Transverse colon (tissue), 4 donors: ENCODE data around the gene GPHA2. TPM values are rescaled to one million over a fixed set of nuclear protein-coding genes. Genes with fewer than 3 reads are reported as not detected.

Experiments used
- DNase-seq: peaks from one replicate; pipeline ENCODE4 v3.0.0-alpha.2; 2019
- H3K27ac ChIP-seq, 4 donors: fragments of 200-600 bp; sonication (generic); 2 replicates each; pipeline ENCODE4 v1.5.1; 2016 to 2018; ENCODE audit warnings: inconsistent platforms in 4 of 4
- H3K27me3 ChIP-seq: fragments of 200-600 bp; sonication (generic); 2 replicates; pipeline ENCODE4 v1.5.1; 2017; ENCODE audit warnings: inconsistent platforms
- H3K36me3 ChIP-seq, 4 donors: fragments of 200-600 bp; sonication (generic); 2 replicates each; pipeline ENCODE4 v1.5.1; 2017 to 2019; ENCODE audit warnings: inconsistent platforms in 4 of 4
- H3K4me1 ChIP-seq, 4 donors: fragments of 200-600 bp; sonication (generic); 2 replicates each; pipeline ENCODE4 v1.5.1; 2017 to 2020; ENCODE audit warnings: inconsistent platforms in 4 of 4
- H3K4me3 ChIP-seq, 4 donors: fragments of 200-600 bp; sonication (generic); 1 replicate in 1 of 4; 2 replicates in 3 of 4; pipeline versions ENCODE4 v1.5.1 to v1.6.1; 2017 to 2019; ENCODE audit warnings: inconsistent platforms in 4 of 4
- H3K9me3 ChIP-seq, 2 donors: fragments of 200-600 bp; sonication (generic); 2 replicates each; pipeline ENCODE4 v1.5.1; 2017 to 2019; ENCODE audit warnings: inconsistent platforms in 2 of 2
- EP300 ChIP-seq: sonication (generic); formaldehyde crosslinking; IDR thresholded peaks from one replicate; pipeline ENCODE4 v1.6.1; 2017; ENCODE audit warnings: antibody characterized with exemption, low read depth
- POLR2A ChIP-seq: fragments of 450-650 bp; IDR thresholded peaks from one replicate; pipeline ENCODE4 v1.6.1; 2016; ENCODE audit warnings: antibody characterized with exemption, mild to moderate bottlenecking, moderate library complexity
- POLR2AphosphoS5 ChIP-seq, 3 donors: sonication (generic); formaldehyde crosslinking; IDR thresholded peaks; one replicate each; pipeline ENCODE4 v1.6.1; 2016; ENCODE audit warnings: antibody characterized with exemption in 3 of 3
- WGBS, 2 donors: methylation state at CpG; one replicate each; pipeline ENCODE4 v1.1.5; 2018; ENCODE audit warnings: low coverage in 1 of 2; 5-methylcytosine and 5-hydroxymethylcytosine counted together
- in situ Hi-C, 4 donors: fragments of 200-750 bp; cut with MboI; loops; one replicate each; pipeline versions ENCODE4 v1.15.0 to v1.15.1; 2017; ENCODE audit warnings: low sequenced_read_pairs in 3 of 4, low pct_ligation_motif_present in 1 of 4, low pct_unique_long_range_greater_than_20kb in 1 of 4
- intact Hi-C: fragments of 100-400 bp; cut with DNase I; formaldehyde crosslinking; loops from one replicate; pipeline ENCODE4 v1.15.1; 2023; ENCODE audit warnings: low total_unique reads
- total RNA-seq, 4 donors: library from RNA; depleted of rRNA; stranded (reverse); fragments of >200 nt; gene quantifications; one replicate each; pipeline ENCODE4 v1.1.0, GENCODE V29; 2016
- TF ChIP-seq, protein P1 (sequence below), 5 experiments: fragments of 200-600 bp in 3 of 5; fragments of 450-650 bp in 2 of 5; sonication (generic) in 3 of 5; IDR thresholded peaks; 1 replicate in 2 of 5; 2 replicates in 3 of 5; pipeline ENCODE4 v1.5.1; 2016 to 2017; ENCODE audit warnings: antibody characterized with exemption in 5 of 5, inconsistent platforms in 3 of 5, mild to moderate bottlenecking in 2 of 5, moderate library complexity in 1 of 5

GPHA2 gene
- total RNA-seq, 4 donors from 2014 or later: 6.0 TPM; not detected in 3

DNA sequence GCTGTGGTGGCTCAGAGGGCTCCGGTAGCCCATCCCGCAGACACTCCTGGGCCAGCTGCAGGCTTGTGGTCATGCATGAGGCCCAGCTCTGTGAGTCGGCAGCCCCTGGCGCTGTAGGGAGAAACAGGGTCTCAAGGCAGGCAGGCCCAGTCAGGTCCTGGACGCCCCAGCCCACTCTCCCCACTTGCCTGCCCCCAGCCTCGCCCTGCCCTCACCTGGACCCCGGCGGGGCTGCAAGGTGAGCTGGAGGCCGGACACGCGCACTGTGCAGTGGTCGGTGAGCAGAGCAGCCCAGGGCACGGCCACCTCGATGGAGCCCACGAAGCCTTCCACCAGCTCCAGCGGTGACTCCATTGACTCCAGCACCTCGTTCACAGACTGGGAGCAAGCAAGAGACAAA lies 21.6 kb downstream of the GPHA2 start:
- 97% methylated on average over 10 of the region's 17 CpGs; no CpG with 5 or more reads in 1 of the 2 donors for whole genome bisulfite sequencing, 2 donors
- H3K4me1 ChIP-seq: peaks cover 14 to 27% (median 24%) of the 10 kb centered on the region in 4 donors
- no peaks in the 10 kb centered on the region for H3K9me3 ChIP-seq
- no peaks in the 10 kb centered on the region for H3K27me3 ChIP-seq
- TF ChIP-seq, protein P1, sequence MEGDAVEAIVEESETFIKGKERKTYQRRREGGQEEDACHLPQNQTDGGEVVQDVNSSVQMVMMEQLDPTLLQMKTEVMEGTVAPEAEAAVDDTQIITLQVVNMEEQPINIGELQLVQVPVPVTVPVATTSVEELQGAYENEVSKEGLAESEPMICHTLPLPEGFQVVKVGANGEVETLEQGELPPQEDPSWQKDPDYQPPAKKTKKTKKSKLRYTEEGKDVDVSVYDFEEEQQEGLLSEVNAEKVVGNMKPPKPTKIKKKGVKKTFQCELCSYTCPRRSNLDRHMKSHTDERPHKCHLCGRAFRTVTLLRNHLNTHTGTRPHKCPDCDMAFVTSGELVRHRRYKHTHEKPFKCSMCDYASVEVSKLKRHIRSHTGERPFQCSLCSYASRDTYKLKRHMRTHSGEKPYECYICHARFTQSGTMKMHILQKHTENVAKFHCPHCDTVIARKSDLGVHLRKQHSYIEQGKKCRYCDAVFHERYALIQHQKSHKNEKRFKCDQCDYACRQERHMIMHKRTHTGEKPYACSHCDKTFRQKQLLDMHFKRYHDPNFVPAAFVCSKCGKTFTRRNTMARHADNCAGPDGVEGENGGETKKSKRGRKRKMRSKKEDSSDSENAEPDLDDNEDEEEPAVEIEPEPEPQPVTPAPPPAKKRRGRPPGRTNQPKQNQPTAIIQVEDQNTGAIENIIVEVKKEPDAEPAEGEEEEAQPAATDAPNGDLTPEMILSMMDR (IDR thresholded peaks at IDR 0.05): no peak
- TF ChIP-seq POLR2A: no peak
- no peak for TF ChIP-seq EP300
- TF ChIP-seq POLR2AphosphoS5 (IDR thresholded peaks at IDR 0.05): no peak
- intact Hi-C loops (no loop called here), in situ Hi-C loops (no loop called here)
- H3K4me3 ChIP-seq: no peak overlapping the region
- H3K36me3 ChIP-seq: peaks cover 0 to 37% (median 13%) of the 10 kb centered on the region in 4 donors
- no peak for DNase-seq
- H3K27ac ChIP-seq: no peak overlapping the region

DNA sequence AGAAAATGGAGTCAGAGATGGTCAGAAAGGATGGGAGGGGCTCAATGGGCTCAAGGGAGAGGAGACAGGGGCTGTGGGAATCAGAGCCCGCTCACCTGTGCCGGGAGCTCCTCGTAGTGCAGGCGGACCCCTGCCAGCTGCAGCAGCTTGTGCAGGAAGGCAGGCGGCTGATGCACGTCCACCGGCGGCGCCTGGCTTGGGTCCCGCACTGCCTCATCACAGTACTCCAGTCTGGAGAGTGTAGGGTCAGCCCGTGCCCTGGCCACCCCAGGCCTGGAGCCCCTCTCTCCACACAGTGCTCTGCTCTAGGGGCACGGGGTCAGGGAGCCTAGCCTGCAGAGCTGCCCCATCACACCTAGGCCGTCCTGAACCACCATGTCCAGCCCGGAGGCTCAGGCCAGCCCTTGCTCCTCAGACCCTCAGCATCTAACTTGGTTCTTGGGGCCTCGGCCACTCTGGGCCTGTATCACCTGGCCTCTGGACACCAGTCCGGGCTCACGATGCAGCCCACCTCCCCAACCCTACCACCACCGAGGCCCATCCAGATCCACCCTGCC lies 22.4 kb downstream of the GPHA2 start:
- no peak for DNase-seq
- TF ChIP-seq POLR2A (no peak), EP300 (no peak), POLR2AphosphoS5 (IDR thresholded peaks at IDR 0.05) (no peak)
- TF ChIP-seq, protein P1 (IDR thresholded peaks at IDR 0.05): no peak
- Histone ChIP-seq H3K4me3 (no peak overlapping the region), H3K36me3 (peaks cover 0 to 45% (median 16%) of the 10 kb centered on the region in 4 donors), H3K27me3 (no peaks in the 10 kb centered on the region), H3K4me1 (peaks cover 12 to 21% (median 20%) of the 10 kb centered on the region in 4 donors), H3K27ac (no peak overlapping the region), H3K9me3 (no peaks in the 10 kb centered on the region)
- 93% methylated on average over 18 of the region's 18 CpGs; no CpG with 5 or more reads in 1 of the 2 donors for WGBS, 2 donors
- intact Hi-C loops (no loop called here), in situ Hi-C loops (no loop called here)

DNA sequence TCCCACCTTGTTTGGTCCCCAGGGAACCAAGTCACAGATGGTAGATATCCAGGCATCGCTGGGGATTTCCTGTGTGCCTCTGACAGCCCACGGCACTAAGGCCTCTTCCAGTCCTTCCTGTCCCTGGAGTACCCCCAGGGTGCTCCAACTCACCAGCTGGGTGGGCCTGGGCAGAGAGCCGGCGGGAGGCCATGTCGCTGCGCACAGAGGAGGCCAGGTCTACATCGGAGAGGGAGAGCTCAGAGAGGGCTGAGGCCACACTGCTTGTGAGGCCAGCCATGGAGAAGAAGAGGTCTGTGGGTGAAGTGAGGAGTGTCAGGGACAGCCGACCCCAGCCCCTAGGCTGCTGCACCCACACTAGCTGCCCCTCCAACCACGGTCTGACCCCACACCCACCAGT lies 24.0 kb downstream of the GPHA2 start:
- WGBS, 2 donors: 89% methylated on average over 9 of the region's 9 CpGs; no CpG with 5 or more reads in 1 of the 2 donors
- in situ Hi-C loops: no loop called here

DNA sequence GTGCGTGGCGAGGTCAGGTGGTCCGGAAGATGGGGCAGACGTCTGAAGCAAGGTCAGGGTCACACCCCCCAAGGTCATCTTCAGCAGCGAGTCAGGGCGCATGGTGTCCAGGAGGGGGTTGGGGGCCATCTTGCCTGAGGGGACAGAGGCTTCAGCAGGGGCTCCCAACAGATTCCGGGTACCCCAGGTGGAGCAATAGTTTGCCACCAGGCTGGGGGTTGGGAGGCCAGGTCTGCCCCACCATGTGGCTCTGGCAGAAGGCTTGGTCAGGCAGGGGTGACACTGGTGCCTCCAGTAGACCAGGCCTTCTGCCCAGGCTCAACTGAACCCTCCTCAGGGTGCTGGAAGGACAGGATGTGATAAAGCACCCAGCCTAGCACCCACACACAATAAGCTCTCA lies 24.6 kb downstream of the GPHA2 start:
- no peak for DNase-seq
- TF ChIP-seq POLR2A: no peak
- no peak for TF ChIP-seq POLR2AphosphoS5 (IDR thresholded peaks at IDR 0.05)
- no peak for TF ChIP-seq EP300
- TF ChIP-seq, protein P1 (IDR thresholded peaks at IDR 0.05): no peak
- no peak overlapping the region for H3K4me3 ChIP-seq
- in situ Hi-C loops: no loop called here
- H3K27ac ChIP-seq: no peak overlapping the region
- 86% methylated on average over 7 of the region's 7 CpGs; no CpG with 5 or more reads in 1 of the 2 donors for WGBS, 2 donors
- intact Hi-C loops: no loop called here
- H3K4me1 ChIP-seq: peaks cover 8 to 12% (median 10%) of the 10 kb centered on the region in 4 donors
- H3K36me3 ChIP-seq: peaks cover 0 to 66% (median 27%) of the 10 kb centered on the region in 4 donors
- H3K27me3 ChIP-seq: no peaks in the 10 kb centered on the region
- H3K9me3 ChIP-seq: no peaks in the 10 kb centered on the region

More for the DNA sequence above, 24.0 kb downstream of the GPHA2 start:
- peaks cover 9 to 16% (median 13%) of the 10 kb centered on the region in 4 donors for H3K4me1 ChIP-seq
- H3K36me3 ChIP-seq: peaks cover 0 to 60% (median 24%) of the 10 kb centered on the region in 4 donors
- H3K27ac ChIP-seq: no peak overlapping the region
- H3K4me3 ChIP-seq: no peak overlapping the region
- no peaks in the 10 kb centered on the region for H3K27me3 ChIP-seq
- intact Hi-C loops: no loop called here
- no peak for DNase-seq
- no peak for TF ChIP-seq EP300
- TF ChIP-seq POLR2A: no peak
- TF ChIP-seq, protein P1 (IDR thresholded peaks at IDR 0.05): no peak
- TF ChIP-seq POLR2AphosphoS5 (IDR thresholded peaks at IDR 0.05): no peak
- H3K9me3 ChIP-seq: no peaks in the 10 kb centered on the region
